ENCODE data around the gene ANKS3. TPM values are rescaled to one million over a fixed set of nuclear protein-coding genes. Genes with fewer than 3 reads are reported as not detected.

ANKS3 gene
- total RNA-seq, 4 donors from 2014 or later: 11.5 to 36.5 (median 20.0) TPM

- Histone ChIP-seq H3K27ac (no peak overlapping the region), H3K36me3 (peaks cover 48% of the 10 kb centered on the region)
Observed at GRCh38 chr16:4678596-4678995, 55.5 kb downstream of the ANKS3 start.

GRCh38 chr16:4677994-4678393, 56.1 kb downstream of the ANKS3 start:
- WGBS: 92% methylated on average over 9 of the region's 9 CpGs
- Histone ChIP-seq H3K36me3 (peaks cover 48% of the 10 kb centered on the region), H3K4me1 (peaks cover 27% of the 10 kb centered on the region), H3K4me3 (no peak overlapping the region), H3K9me3 (no peaks in the 10 kb centered on the region), H3K27me3 (no peaks in the 10 kb centered on the region), H3K27ac (no peak overlapping the region)
- no peak for TF ChIP-seq EP300 (IDR thresholded peaks at IDR 0.05)
- no peak for TF ChIP-seq CTCF (IDR thresholded peaks at IDR 0.05)
- no peak for TF ChIP-seq POLR2AphosphoS5 (IDR thresholded peaks at IDR 0.05)
- no peak for TF ChIP-seq POLR2A (IDR thresholded peaks at IDR 0.05)
- no peak for DNase-seq (ENCODE audit: low spot score in 2 of 2)

More at GRCh38 chr16:4678596-4678995, 55.5 kb downstream of the ANKS3 start:
- H3K4me3 ChIP-seq: no peak overlapping the region
- TF ChIP-seq EP300 (IDR thresholded peaks at IDR 0.05) (no peak), CTCF (IDR thresholded peaks at IDR 0.05) (no peak), POLR2A (IDR thresholded peaks at IDR 0.05) (no peak), POLR2AphosphoS5 (IDR thresholded peaks at IDR 0.05) (no peak)
- DNase-seq (ENCODE audit: low spot score in 2 of 2): no peak
- H3K27me3 ChIP-seq: no peaks in the 10 kb centered on the region
- 71% methylated on average over 6 of the region's 6 CpGs for WGBS
- no peaks in the 10 kb centered on the region for H3K9me3 ChIP-seq
- H3K4me1 ChIP-seq: peaks cover 27% of the 10 kb centered on the region

GRCh38 chr16:4677390-4677789, 56.7 kb downstream of the ANKS3 start:
- 92% methylated on average over 15 of the region's 17 CpGs for WGBS
- no peaks in the 10 kb centered on the region for H3K27me3 ChIP-seq
- TF ChIP-seq POLR2A (IDR thresholded peaks at IDR 0.05): no peak
- no peak for TF ChIP-seq CTCF (IDR thresholded peaks at IDR 0.05)
- TF ChIP-seq POLR2AphosphoS5 (IDR thresholded peaks at IDR 0.05): no peak
- no peak for TF ChIP-seq EP300 (IDR thresholded peaks at IDR 0.05)
- H3K9me3 ChIP-seq: no peaks in the 10 kb centered on the region
- H3K27ac ChIP-seq: no peak overlapping the region
- peaks cover 46% of the 10 kb centered on the region for H3K36me3 ChIP-seq
- DNase-seq (ENCODE audit: low spot score in 2 of 2): no peak
- peaks cover 27% of the 10 kb centered on the region for H3K4me1 ChIP-seq
- no peak overlapping the region for H3K4me3 ChIP-seq

- H3K4me3 ChIP-seq: no peak overlapping the region
- 78% methylated on average over 10 of the region's 11 CpGs for WGBS
- TF ChIP-seq POLR2AphosphoS5 (IDR thresholded peaks at IDR 0.05) (no peak), CTCF (IDR thresholded peaks at IDR 0.05) (no peak), EP300 (IDR thresholded peaks at IDR 0.05) (no peak), POLR2A (IDR thresholded peaks at IDR 0.05) (no peak)
Observed at GRCh38 chr16:4676831-4677230, 57.2 kb downstream of the ANKS3 start.

GRCh38 chr16:4675864-4676786, 57.9 kb downstream of the ANKS3 start:
- H3K4me3 ChIP-seq: no peak overlapping the region
- 88% methylated on average over 12 of the region's 23 CpGs for WGBS
- TF ChIP-seq CTCF (IDR thresholded peaks at IDR 0.05) (no peak), POLR2A (IDR thresholded peaks at IDR 0.05) (no peak), EP300 (IDR thresholded peaks at IDR 0.05) (no peak), POLR2AphosphoS5 (IDR thresholded peaks at IDR 0.05) (no peak)
- peaks cover 45% of the 10 kb centered on the region for H3K36me3 ChIP-seq
- no peak overlapping the region for H3K27ac ChIP-seq
- peaks cover 27% of the 10 kb centered on the region for H3K4me1 ChIP-seq
- DNase-seq (ENCODE audit: low spot score in 2 of 2): no peak
- no peaks in the 10 kb centered on the region for H3K9me3 ChIP-seq
- H3K27me3 ChIP-seq: no peaks in the 10 kb centered on the region

More at GRCh38 chr16:4676831-4677230, 57.2 kb downstream of the ANKS3 start:
- Histone ChIP-seq H3K36me3 (peaks cover 44% of the 10 kb centered on the region), H3K27me3 (no peaks in the 10 kb centered on the region), H3K9me3 (no peaks in the 10 kb centered on the region), H3K4me1 (peaks cover 27% of the 10 kb centered on the region), H3K27ac (no peak overlapping the region)
- DNase-seq (ENCODE audit: low spot score in 2 of 2): no peak
